ENCODE data around the gene CDC42BPA.
A peak's percentile ranks its signal among the peaks of the same experiment; 100 is the strongest.
"Not testable (repeated sequence)": the region's sequence is repeated elsewhere in the genome, so short reads cannot be mapped to it uniquely, and the experiment has no call there.

CDC42BPA gene

GRCh38 chr1:227253065-227253464, 65.2 kb downstream of the CDC42BPA start:
- DNase-seq, result no peak

GRCh38 chr1:227245613-227246320, 72.5 kb downstream of the CDC42BPA start:
- DNase-seq, result no peak

DNA sequence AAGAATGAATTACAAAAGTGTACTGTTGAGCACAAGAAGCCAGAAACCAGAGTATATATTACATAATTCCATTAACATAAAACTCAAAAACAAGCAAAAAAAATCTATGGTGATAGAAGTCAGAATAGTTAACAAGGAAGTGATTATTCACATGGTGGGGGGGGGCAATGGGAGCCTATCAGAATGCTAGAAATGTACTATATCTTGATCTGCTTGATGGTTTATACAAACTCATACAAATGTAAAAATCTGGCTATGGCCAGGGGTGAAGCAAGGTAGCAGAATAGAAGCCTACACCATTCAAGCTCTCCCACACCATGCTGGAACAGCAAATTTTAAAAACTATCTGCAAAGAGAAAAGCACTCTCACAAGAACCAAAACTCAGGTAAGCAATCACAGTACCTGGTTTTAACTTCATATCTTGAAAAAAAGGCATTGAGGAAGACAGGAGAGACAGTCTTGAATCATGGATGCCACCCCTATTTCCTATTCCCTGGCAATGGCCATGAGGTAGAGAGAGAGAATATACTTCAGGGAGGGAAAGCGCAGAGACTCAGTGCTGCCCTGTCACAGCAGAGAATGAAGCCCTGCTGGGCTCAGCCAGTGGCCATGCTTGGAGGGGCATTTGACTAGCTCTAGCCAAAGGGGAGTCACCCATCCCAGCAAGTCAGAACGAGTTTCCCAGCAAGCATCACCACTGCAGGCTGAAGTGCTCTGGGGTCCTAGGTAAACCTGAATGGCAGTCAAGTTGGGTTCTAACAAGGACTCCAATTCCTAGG, 73.8 kb downstream of the CDC42BPA start:
- no peak for DNase-seq

GRCh38 chr1:227242811-227243682, 75.2 kb downstream of the CDC42BPA start:
- DNase-seq, result no peak

- no peak for DNase-seq
These were observed 77.3 kb downstream of the CDC42BPA start for GRCh38 chr1:227240983-227241382.

- DNase-seq, result peak; percentile 82
These were observed 83.3 kb downstream of the CDC42BPA start for GRCh38 chr1:227234998-227235405.

GRCh38 chr1:227231128-227231527, 87.2 kb downstream of the CDC42BPA start:
- DNase-seq, result not testable (repeated sequence)

DNA sequence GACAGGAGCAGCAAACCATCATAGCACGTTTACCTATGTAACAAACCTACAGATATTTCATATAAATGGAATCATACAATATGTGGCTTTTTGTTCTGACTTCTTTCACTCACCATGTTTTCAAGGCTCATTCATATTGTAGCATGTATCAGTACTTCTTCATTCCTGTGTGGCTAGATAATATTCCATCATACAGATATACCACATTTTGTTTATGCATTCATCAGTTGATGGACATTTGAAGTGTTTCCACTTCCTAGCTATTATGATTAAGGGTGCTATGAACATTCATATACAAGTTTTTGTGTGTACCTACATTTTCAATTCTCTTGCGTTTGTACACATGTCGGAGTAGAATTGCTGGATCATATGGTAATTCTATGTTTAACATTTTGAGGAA, 90.1 kb downstream of the CDC42BPA start:
- DNase-seq, result no peak

DNA sequence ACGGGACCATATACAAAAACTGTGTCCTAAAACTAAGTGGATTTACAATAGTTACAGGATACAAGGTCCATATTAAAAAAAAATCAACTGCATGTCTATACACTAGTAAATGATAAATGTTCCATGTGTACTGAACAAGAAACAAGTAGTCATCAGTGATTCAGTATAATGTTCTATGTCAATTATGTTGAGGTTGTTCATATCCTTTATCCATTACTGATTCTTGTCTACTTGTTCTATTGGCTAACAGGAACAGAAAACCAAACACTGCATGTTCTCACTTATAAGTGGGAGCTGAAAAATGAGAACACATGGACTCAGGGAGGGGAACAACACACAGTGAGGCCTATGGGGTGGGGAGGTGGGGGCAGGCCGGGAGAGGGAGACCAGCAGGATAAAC, 90.5 kb downstream of the CDC42BPA start:
- DNase-seq, result no peak

DNA sequence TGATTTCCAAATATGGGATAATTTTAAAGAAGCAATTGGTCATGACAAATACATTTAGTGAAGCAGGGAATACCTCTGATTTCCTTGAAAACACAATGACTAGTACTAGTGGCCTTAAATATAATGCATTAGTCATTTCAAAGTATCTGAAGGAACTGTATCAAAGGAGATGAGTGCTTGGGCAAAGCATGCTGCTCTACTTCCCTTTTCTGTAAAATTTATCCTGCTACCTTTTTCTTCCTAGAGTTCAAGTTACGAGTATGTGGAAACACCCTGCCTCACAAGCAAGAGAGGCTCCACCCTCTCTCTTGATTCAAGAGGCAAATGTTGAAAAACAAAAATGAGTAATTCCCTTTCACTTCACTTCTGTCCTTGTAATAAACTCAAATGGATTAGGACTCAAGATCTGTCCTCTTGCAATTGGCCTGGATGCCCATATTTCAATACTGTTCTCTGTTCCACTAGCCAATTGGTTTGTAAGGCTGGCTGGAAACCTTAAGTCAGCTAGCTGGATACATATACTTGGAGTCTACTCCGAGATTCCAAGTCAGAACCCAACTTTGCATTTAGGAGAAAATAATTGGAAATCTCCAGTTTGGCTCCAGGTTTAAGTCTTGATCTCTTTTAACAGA, 92.5 kb downstream of the CDC42BPA start:
- no peak for DNase-seq

GRCh38 chr1:227223171-227223806, 95.0 kb downstream of the CDC42BPA start:
- DNase-seq, result no peak

DNA sequence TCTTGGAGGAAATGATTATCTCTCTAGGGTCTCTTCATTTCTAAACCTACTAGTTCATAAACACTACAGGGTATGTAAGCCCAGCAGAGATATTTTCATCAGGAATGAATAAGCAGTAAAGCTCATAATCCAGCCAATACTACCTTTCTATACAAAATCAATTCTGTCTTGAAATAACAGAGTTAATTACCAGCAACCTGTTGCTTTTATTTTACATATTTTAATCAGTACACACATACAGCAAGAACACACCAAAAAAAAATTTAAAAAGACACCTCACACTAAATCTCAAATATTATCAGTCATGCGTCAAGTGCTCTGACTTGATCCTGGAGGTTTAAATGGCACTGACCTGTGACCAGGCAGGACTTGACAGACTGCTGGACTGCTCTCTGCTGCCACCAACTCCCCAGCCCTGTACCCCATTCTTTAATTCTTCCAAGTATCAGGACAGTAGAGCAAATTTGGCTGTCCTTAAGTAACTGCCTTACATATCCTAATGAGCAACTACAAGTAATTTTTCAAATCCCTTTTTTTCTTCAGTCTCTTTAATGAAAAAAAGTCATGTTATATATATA, 98.5 kb downstream of the CDC42BPA start:
- peak; percentile 9 for DNase-seq

DNA sequence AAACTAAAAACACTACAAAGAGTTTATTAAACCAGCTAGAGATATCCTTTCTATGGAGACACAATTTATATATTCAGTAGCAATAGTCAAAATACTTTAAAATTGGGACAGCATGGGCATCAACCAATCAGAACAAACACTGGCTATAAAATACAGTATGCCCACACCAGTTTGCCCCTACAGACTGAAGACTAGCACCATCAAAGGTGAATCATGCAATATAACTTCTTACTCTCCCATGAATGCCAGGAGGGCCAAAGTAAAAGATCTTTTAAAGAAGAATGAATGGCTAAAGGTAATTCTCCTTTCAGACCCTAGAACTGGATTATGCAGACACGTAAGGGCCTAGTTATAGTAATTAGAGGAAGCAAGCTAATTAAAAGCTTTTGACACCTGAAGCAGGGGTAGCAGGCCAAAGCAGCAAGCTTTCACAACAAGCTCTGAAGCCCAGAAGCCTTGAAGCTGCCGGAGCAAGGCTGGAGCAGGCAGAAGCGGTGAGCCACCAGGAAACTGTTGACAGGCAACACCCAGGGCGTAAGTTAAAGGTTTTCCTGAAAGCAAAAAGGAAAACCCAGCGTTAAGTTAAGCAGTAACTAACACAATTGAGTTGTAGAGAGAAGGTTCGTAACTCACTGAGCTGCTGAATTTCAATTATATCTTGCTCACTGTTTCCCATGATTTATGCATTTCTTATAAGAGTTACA, 99.3 kb downstream of the CDC42BPA start:
- no peak for DNase-seq

GRCh38 chr1:227215863-227216510, 102.3 kb downstream of the CDC42BPA start:
- DNase-seq, result no peak

DNA sequence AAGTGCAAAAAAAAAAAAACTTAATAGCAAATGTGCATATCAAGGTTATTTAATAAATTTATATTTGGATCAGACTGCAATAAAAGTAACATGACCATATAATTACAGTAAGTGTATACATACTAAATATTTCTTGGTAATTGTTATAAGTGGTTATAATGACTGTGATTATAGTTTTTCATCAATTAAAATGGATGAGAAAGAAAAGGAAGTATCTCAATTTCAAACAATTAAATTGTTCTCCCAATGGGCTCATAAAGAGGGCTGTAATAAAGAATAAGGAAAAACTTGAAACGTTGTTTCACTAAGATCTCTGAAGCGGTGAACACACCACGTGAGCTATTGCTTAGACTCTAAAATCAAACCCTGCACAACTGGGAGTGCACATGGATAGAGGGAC, 104.1 kb downstream of the CDC42BPA start:
- DNase-seq, result peak; percentile 95

DNA sequence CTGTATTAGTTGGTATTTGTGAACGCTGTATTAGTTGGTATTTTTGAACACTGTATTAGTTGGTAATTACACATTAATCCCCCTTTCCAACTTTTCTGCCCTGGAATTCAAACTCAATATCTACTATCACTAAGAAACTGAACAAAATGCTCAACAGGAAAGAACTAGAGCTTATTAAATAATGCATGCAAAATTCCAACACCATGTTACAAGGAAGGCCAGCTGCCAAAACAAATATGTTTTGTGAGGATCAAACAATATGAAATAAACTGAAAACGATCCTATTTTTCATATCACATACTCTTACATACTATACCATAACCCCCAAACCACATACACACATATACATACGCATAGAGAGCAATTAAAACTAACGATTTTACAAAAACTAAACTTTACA, 104.9 kb downstream of the CDC42BPA start:
- DNase-seq, result peak; percentile 11

DNA sequence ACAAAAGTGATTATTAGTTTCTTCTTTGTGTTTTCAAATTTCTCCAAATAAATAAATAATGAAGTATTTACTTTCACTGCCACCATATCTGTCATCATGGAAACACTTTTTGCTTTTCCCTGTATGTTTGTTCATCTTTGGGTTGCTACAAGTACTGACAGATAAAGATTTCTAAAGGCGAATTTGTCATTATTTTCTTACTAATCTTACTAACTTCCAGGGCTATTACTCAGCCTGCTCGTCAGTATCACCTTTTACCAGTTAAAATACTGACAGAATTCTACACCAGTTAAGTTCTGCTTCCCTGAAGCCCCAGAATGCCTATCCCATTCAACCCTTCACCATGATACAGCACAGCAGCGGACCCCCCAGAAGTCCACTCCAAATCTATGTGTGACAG, 106.1 kb downstream of the CDC42BPA start:
- no peak for DNase-seq

DNA sequence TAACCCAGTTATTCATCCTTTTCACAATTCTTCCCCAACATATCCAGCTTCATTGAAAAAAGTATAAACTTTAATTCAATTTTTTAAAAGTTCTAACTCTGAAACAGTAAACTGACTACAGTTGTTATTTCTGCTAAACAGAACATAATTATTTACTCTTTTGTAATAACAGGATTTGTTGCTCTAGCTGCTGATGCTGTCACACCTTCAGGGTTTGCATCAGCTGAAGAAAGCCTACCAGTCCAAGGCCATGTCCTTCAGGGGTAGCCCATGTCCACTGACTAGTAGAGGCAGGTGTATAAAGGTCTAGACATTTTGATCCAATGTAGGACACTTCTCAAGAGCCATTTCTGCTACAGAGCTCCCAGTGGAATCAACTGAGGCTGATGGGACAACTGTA, 107.7 kb downstream of the CDC42BPA start:
- DNase-seq, result no peak

DNA sequence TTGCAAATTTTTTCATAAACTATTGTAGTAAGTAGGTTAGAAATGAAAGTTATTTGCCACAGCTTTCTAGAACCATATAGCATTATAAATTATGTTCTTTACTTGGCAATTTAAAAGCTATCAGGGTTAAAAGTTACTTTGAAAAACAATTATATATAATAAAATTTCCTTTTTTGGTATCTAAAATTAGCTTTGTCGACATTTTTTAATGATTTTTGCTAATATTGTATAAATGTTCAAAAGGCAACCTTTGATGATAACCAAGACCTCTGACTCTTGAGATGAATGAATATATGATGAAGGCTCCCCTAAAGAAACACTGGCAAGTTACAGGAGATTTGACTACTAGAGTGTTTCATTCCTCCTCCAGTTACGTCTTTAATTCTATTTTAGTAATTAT, 121.2 kb downstream of the CDC42BPA start:
- no peak for DNase-seq

GRCh38 chr1:227192163-227192562, 126.1 kb downstream of the CDC42BPA start:
- DNase-seq, result peak; percentile 12

DNA sequence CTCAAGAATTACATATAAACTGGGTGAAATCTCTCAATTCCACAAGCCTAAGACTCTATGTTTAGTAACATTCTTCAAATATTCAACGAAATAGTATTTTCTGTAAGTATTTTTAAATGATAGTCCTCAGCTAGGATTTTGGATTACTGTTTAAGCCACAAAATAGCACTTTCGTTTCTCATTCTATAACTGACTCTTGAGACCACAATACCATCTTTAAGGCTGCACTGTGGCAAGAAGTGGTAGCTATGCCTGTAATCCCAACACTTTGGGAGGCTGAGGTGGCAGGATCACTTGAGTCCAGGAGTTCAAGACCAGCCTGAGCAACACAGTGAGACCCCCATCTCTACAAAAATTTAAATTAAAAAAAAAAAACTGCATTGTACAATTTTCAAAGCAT, 126.7 kb downstream of the CDC42BPA start:
- no peak for DNase-seq

All from NCI-H69 (cell line).